ELF-1 (cell line): ENCODE data around the gene PCTP.

Experiments
- DNase-seq: peaks from one replicate; pipeline ENCODE4 v3.0.0-alpha.2; 2016; ENCODE audit warnings: low read depth, low spot score

Gene PCTP

GRCh38 chr17:55750750-55751657, at the start of gene PCTP:
TSS of gene PCTP (plus strand) at chr17:55751051. CDS start at chr17:55751104, 53 bp downstream.
- DNase-seq = peak; percentile 97

GRCh38 chr17:55702150-55702549, 48.7 kb upstream of the PCTP start:
- no peak for DNase-seq

- DNase-seq = no peak
Measured at GRCh38 chr17:55704401-55704800, 46.5 kb upstream of the PCTP start.

GRCh38 chr17:55705847-55706246, 45.0 kb upstream of the PCTP start:
- DNase-seq = no peak

DNA sequence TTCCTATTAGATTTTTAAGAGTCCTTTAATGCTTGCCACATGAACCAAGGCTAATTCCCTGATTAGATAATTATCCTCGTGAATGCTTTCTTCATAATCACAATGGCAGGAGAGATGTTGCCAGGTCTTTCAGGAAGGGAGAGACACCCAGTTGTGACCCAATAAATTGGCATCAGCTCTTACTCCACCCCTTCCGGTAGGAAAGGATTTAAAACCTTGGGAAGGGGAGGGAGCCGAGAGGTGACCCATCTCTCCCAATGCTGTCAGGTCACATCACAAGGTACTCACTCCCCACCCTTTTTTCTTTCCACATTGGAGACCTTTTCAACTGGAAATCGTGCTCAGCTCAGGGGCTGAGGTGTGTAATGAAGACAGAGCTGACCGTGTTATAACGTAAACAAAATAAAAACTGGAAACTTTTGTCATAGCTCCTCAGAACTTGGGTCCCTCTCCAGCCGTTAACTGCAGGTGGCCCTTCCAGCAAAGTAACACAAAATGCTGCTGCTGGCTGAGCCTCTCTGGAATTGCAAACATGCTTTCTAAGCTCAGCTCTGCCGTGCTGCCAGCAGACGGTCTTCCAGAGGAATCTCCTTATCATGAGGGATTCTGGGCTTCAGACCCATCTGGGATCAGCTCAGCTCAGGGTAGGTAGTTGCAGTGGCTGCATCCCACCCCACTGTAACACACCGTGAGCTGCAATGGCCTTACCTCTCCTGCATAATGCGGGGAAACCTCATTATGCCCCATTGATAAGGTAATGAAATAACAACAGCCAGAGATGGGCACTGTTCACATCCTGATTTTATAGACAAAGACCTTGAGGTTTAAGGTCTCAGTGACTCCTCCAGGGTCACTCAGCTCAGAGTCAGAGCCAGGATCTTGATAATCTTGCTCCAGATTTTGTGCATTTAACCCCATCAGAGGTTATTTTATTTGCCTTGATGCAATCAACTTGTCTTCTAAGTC, 43.8 kb upstream of the PCTP start:
- DNase-seq = peak; percentile 44

- no peak for DNase-seq
Measured at GRCh38 chr17:55708175-55708974, 42.5 kb upstream of the PCTP start.

- DNase-seq = no peak
Measured at GRCh38 chr17:55709440-55709839, 41.4 kb upstream of the PCTP start.

- DNase-seq = no peak
Measured at GRCh38 chr17:55709984-55710383, 40.9 kb upstream of the PCTP start.

GRCh38 chr17:55710410-55710809, 40.4 kb upstream of the PCTP start:
- no peak for DNase-seq

GRCh38 chr17:55710829-55711496, 39.9 kb upstream of the PCTP start:
- no peak for DNase-seq

- no peak for DNase-seq
Measured at GRCh38 chr17:55717432-55717831, 33.4 kb upstream of the PCTP start.

DNA sequence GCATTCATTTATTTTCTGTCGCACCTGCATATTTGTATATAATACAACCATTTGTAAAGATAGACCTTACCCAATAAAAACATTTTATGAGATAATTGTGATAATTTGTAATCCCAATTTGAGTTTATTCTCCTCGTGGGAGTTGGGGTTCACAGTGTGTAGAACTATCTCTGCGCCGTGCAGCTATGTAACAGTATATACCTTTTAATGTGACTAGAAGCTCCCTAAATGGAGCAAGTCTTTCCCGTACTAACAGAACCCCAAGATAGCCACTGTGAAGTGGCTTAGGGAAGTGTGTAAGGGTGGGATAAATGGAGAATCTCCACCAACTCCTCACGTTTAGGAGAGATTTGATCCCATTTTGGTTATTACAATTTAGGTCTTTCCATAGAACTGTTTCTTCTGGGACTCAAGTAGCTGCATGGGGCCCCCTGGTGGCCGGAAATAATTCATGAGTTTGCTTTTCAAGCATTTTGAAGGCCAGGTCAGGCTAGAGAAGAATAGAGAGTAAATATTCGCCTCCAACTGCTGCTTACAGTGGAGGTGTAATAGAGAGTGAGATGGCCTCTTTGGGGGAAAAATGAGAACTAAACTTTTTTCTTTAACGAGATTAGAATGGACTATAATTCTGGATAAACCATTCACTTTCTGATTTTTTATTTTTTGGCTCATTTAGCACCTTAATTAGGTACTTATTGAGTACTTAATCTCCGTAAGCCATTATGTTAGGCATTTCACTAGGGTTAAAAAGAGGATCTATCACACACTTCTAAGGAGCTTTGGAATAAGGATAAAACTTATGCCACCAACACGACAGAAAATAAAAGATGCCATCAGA, 32.7 kb upstream of the PCTP start:
- peak; percentile 79 for DNase-seq

DNA sequence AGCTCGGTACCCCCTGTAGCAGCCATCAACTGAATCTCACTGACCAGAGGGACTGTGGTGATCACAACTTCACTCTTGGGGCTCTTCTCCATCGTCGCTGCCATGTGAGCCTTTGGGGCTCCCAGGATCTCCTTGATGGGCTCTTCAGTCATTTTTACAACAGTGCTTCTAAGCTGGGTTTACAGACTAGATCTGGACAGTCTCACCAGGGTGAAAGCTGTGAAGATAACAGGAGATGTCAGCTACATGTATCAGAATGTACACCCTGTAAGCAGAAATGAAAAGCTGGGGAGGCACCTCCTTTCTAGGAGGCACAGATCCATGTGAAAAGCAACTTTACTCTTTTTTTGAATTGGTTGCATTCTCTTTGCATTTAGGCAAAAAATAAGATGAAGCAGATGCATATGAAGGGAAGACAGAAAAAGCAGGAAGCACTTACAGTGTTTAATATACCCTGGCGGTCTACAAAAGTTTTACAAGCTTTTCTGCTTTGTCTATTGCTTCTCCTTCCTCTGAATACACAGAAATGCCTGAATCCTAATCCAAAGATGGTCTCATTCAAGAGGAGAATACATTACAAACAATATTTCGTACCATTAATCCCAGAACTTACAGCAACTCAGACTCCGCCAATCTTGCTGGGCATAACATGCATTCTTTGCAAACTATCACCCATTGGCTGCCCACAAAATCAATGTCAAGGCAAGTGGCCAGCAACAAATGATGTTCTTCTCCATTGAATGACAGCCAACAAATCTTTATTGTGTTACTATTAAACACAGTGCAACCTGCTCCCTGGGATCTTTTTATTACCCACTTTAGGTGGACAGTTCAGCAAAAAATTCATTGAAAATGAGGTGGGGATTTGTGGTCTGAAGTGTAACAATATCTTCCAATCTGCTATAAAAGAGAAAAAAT, 29.7 kb upstream of the PCTP start:
- no peak for DNase-seq

DNA sequence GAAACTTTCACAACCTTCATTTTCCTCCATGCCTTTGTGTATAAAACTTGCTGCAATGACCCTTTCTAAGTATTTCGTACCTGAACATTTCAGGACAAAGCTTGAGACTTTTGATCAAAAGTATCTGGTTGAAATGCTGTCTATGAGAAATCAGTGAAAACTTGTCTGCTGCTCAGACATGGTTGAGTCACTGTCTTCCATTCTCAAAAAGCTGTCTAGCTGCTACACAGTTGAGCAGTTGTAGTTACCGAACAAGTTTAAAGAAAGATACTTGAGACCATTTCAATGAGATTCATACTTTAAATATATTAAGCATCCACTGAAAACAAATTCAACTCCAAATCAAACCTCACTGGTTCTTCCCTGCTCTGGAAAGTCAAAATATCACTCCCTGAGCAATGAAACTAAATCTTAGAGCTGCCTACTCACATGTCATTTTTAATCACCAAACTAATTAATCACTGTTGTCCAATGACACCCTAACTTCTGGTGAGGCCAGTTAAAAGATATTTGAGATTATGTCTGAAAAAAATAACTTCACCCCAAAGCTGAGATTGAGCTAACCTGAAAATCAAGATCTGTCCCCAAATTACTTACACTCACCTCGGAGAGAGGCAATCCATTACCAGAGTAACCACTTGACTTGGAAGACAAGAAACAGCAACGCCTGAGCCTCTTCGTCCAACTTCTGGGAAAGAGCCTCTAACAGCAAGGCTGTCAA, 28.7 kb upstream of the PCTP start:
- no peak for DNase-seq

GRCh38 chr17:55722742-55723487, 27.9 kb upstream of the PCTP start, which contains the start of gene TMEM100:
TSS of gene TMEM100 (minus strand) at chr17:55722864. CDS start at chr17:55721070, 1,794 bp downstream.
- peak; percentile 46 for DNase-seq

DNA sequence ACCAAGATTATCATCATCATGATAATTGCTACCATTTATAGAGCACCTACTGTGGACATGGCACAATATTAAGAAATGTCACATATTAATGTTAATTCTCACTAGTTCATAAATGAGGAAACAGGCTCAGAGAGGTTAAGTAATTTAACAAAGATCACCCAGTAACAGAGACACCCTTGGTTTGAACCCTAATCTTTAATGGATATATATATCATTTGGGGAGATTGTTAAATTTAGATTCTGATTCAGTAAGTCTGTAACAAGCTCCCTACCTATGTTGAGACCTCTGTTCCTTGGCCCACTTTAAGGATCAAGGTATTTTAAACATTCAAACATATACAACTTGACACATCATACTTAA, 27.4 kb upstream of the PCTP start:
- no peak for DNase-seq

DNA sequence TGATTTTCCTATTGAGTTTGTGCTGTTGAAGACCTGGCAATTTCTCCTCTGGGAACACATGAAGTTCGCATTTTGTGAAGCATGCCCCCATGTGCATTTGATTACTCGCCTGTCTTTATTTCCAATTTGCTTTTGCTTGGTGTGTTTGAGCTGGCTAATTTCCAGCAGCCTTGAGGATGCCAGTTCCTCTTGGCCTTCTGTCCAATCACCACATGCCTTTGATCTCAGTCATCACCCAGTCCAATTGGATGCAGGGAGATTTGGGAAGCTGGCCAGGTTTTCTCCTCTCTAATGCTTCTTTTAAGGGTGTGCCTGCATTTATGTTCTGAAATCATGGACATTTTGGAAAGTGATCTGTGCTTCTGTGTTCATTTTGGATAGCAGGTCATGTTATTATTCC, 24.4 kb upstream of the PCTP start:
- no peak for DNase-seq

DNA sequence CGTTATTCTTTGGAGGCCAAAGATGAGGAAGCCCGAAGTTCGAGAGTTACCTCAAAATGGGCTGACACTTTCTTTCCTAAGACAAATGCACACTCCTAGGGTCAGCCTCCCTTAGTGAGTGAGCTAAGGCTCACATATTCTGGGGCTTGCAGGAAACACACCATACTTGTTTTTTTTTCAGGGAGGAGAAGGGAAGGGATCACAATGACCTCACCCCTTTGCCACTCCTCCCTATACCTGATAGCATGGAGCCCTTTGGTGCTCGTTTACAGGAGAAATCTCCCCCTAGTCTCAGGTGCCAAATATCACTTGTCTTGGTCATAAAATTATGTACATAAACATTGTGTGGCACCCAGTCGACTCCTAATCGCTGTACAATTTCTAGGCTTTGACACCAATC, 23.6 kb upstream of the PCTP start:
- no peak for DNase-seq
